Activated CD4-positive, alpha-beta T cell treated with anti-CD3 and anti-CD28 coated beads, Interleukin-2, amount 10 ng/mL, durations not matched to agents 24 days and 14 days (primary cell): ENCODE measurements around the gene RBPJ. TPM values are rescaled to one million over a fixed set of nuclear protein-coding genes. Genes with fewer than 3 reads are reported as not detected.
"Not testable (repeated sequence)": the region's sequence is repeated elsewhere in the genome, so short reads cannot be mapped to it uniquely, and the experiment has no call there.

Experiments
- DNase-seq: peaks from one replicate; pipeline ENCODE4 v3.0.0; 2022
- H3K27ac Mint-ChIP-seq: one replicate; pipeline ENCODE4 v1.8.0; 2022; ENCODE audit warnings: mild to moderate bottlenecking, mixed read lengths
- H3K27me3 Mint-ChIP-seq: one replicate; pipeline ENCODE4 v1.8.0; 2022; ENCODE audit warnings: mixed read lengths
- H3K36me3 Mint-ChIP-seq: one replicate; pipeline ENCODE4 v1.8.0; 2022; ENCODE audit warnings: low read depth, mild to moderate bottlenecking, mixed read lengths
- H3K4me1 Mint-ChIP-seq: one replicate; pipeline ENCODE4 v1.8.0; 2021; ENCODE audit warnings: mixed read lengths
- H3K4me3 Mint-ChIP-seq: one replicate; pipeline ENCODE4 v1.8.0; 2022; ENCODE audit warnings: mild to moderate bottlenecking, moderate library complexity, mixed read lengths
- H3K9me3 Mint-ChIP-seq: one replicate; pipeline ENCODE4 v1.8.0; 2021; ENCODE audit warnings: mixed read lengths
- intact Hi-C: fragments of 100-400 bp; cut with micrococcal nuclease; formaldehyde crosslinking; loops from one replicate; pipeline ENCODE4 v1.15.1; 2023
- total RNA-seq: library from RNA; stranded (reverse); gene quantifications from 2 replicates; pipeline ENCODE4 v1.2.3, GENCODE V29; 2022

RBPJ gene
- total RNA-seq, 1 donor from 2014 or later, result 539 TPM

- DNase-seq, result no peak
- no peaks in the 10 kb centered on the region for H3K9me3 Mint-ChIP-seq
- intact Hi-C loops, result loop anchor here (5.0 to 10.0 kb wide), 2 partner anchors 35 to 507 kb away; no protein-coding TSS in a partner anchor
- H3K27ac Mint-ChIP-seq, result peak overlapping the region; percentile 49
- H3K4me3 Mint-ChIP-seq, result peak overlapping the region; percentile 28
- H3K4me1 Mint-ChIP-seq, result peaks cover 49% of the 10 kb centered on the region
- H3K27me3 Mint-ChIP-seq, result no peaks in the 10 kb centered on the region
- H3K36me3 Mint-ChIP-seq, result peaks cover 43% of the 10 kb centered on the region
Measured at GRCh38 chr4:26377328-26378311, 56.8 kb downstream of the RBPJ start.

GRCh38 chr4:26379837-26380236, 59.0 kb downstream of the RBPJ start:
- H3K4me1 Mint-ChIP-seq, result peaks cover 41% of the 10 kb centered on the region
- intact Hi-C loops, result loop anchor here (5.0 to 10.0 kb wide), 3 partner anchors 32 to 505 kb away; no protein-coding TSS in a partner anchor

GRCh38 chr4:26380740-26381139, 59.9 kb downstream of the RBPJ start:
- H3K4me3 Mint-ChIP-seq, result no peak overlapping the region
- DNase-seq, result no peak
- intact Hi-C loops, result loop anchor here (5.0 kb wide), 1 partner anchor 33 kb away; no protein-coding TSS in a partner anchor
- no peak overlapping the region for H3K27ac Mint-ChIP-seq
- no peaks in the 10 kb centered on the region for H3K27me3 Mint-ChIP-seq
- peaks cover 37% of the 10 kb centered on the region for H3K36me3 Mint-ChIP-seq
- H3K4me1 Mint-ChIP-seq, result peaks cover 41% of the 10 kb centered on the region
- no peaks in the 10 kb centered on the region for H3K9me3 Mint-ChIP-seq

More at GRCh38 chr4:26379837-26380236, 59.0 kb downstream of the RBPJ start:
- Mint-ChIP-seq H3K9me3 (no peaks in the 10 kb centered on the region), H3K4me3 (no peak overlapping the region), H3K27ac (no peak overlapping the region), H3K27me3 (no peaks in the 10 kb centered on the region), H3K36me3 (peaks cover 37% of the 10 kb centered on the region)
- no peak for DNase-seq

- Mint-ChIP-seq H3K27me3 (no peaks in the 10 kb centered on the region), H3K36me3 (peaks cover 41% of the 10 kb centered on the region), H3K27ac (peak overlapping the region; percentile 29), H3K4me1 (peaks cover 24% of the 10 kb centered on the region), H3K4me3 (no peak overlapping the region), H3K9me3 (peaks cover 13% of the 10 kb centered on the region)
- intact Hi-C loops, result loop anchor here (5.0 kb wide), 1 partner anchor 37 kb away; no protein-coding TSS in a partner anchor
- no peak for DNase-seq
Measured at GRCh38 chr4:26384380-26385057, 63.7 kb downstream of the RBPJ start.

GRCh38 chr4:26385690-26386089, 64.9 kb downstream of the RBPJ start:
- Mint-ChIP-seq H3K27ac (peak overlapping the region; percentile 24), H3K4me1 (peaks cover 24% of the 10 kb centered on the region), H3K9me3 (peaks cover 13% of the 10 kb centered on the region), H3K27me3 (no peaks in the 10 kb centered on the region), H3K4me3 (no peak overlapping the region), H3K36me3 (peaks cover 51% of the 10 kb centered on the region)
- no peak for DNase-seq
- intact Hi-C loops, result no loop called here

GRCh38 chr4:26386386-26386785, 65.6 kb downstream of the RBPJ start:
- Mint-ChIP-seq H3K27me3 (no peaks in the 10 kb centered on the region), H3K4me1 (peaks cover 24% of the 10 kb centered on the region), H3K4me3 (no peak overlapping the region), H3K27ac (no peak overlapping the region), H3K36me3 (peaks cover 55% of the 10 kb centered on the region), H3K9me3 (peaks cover 13% of the 10 kb centered on the region)
- intact Hi-C loops, result no loop called here
- no peak for DNase-seq

- Mint-ChIP-seq H3K27me3 (no peaks in the 10 kb centered on the region), H3K27ac (peak overlapping the region; percentile 46), H3K4me3 (no peak overlapping the region), H3K9me3 (peaks cover 13% of the 10 kb centered on the region), H3K36me3 (peaks cover 64% of the 10 kb centered on the region), H3K4me1 (peaks cover 21% of the 10 kb centered on the region)
- intact Hi-C loops, result no loop called here
- no peak for DNase-seq
Measured at GRCh38 chr4:26388671-26389070, 67.9 kb downstream of the RBPJ start.

GRCh38 chr4:26397086-26397485, 76.3 kb downstream of the RBPJ start:
- H3K4me1 Mint-ChIP-seq, result peaks cover 32% of the 10 kb centered on the region
- no peak for DNase-seq
- no peaks in the 10 kb centered on the region for H3K27me3 Mint-ChIP-seq
- no peak overlapping the region for H3K4me3 Mint-ChIP-seq
- H3K27ac Mint-ChIP-seq, result no peak overlapping the region
- H3K9me3 Mint-ChIP-seq, result no peaks in the 10 kb centered on the region
- peaks cover 61% of the 10 kb centered on the region for H3K36me3 Mint-ChIP-seq
- intact Hi-C loops, result no loop called here

- no peak for DNase-seq
- Mint-ChIP-seq H3K4me3 (no peak overlapping the region), H3K27ac (no peak overlapping the region), H3K36me3 (peaks cover 66% of the 10 kb centered on the region), H3K4me1 (peaks cover 44% of the 10 kb centered on the region), H3K9me3 (no peaks in the 10 kb centered on the region), H3K27me3 (no peaks in the 10 kb centered on the region)
- intact Hi-C loops, result no loop called here
Measured at GRCh38 chr4:26400132-26400531, 79.3 kb downstream of the RBPJ start.

GRCh38 chr4:26402017-26402416, 81.2 kb downstream of the RBPJ start:
- DNase-seq, H3K27me3 Mint-ChIP-seq, H3K9me3 Mint-ChIP-seq, intact Hi-C loops, H3K4me3 Mint-ChIP-seq, H3K27ac Mint-ChIP-seq: not testable (repeated sequence)
- Mint-ChIP-seq H3K4me1 (peaks cover 32% of the 10 kb centered on the region), H3K36me3 (peaks cover 66% of the 10 kb centered on the region)

- Mint-ChIP-seq H3K4me3 (no peak overlapping the region), H3K27me3 (no peaks in the 10 kb centered on the region), H3K36me3 (peaks cover 67% of the 10 kb centered on the region), H3K9me3 (peaks cover 9% of the 10 kb centered on the region), H3K27ac (no peak overlapping the region), H3K4me1 (peaks cover 32% of the 10 kb centered on the region)
- intact Hi-C loops, result no loop called here
- no peak for DNase-seq
Measured at GRCh38 chr4:26402458-26402857, 81.6 kb downstream of the RBPJ start.

GRCh38 chr4:26404743-26405206, 84.0 kb downstream of the RBPJ start:
- intact Hi-C loops, result no loop called here
- no peak overlapping the region for H3K4me3 Mint-ChIP-seq
- DNase-seq, result no peak
- peaks cover 68% of the 10 kb centered on the region for H3K36me3 Mint-ChIP-seq
- peaks cover 33% of the 10 kb centered on the region for H3K4me1 Mint-ChIP-seq
- H3K27me3 Mint-ChIP-seq, result no peaks in the 10 kb centered on the region
- H3K9me3 Mint-ChIP-seq, result peaks cover 10% of the 10 kb centered on the region
- no peak overlapping the region for H3K27ac Mint-ChIP-seq

GRCh38 chr4:26406346-26406975, 85.6 kb downstream of the RBPJ start:
- Mint-ChIP-seq H3K27me3 (no peaks in the 10 kb centered on the region), H3K4me3 (no peak overlapping the region), H3K4me1 (peaks cover 30% of the 10 kb centered on the region), H3K36me3 (peaks cover 67% of the 10 kb centered on the region), H3K27ac (peak overlapping the region; percentile 72), H3K9me3 (peaks cover 10% of the 10 kb centered on the region)
- no peak for DNase-seq
- intact Hi-C loops, result no loop called here
